H1 (cell line): ENCODE data around the gene GLG1. TPM values are rescaled to one million over a fixed set of nuclear protein-coding genes. Genes with fewer than 3 reads are reported as not detected.

Experiments
- TAF1 ChIP-seq: IDR thresholded peaks from 2 replicates; pipeline ENCODE4 v1.6.1; 2011; ENCODE audit warnings: mild to moderate bottlenecking, low read depth, low read length
- polyA plus RNA-seq, 7 experiments: library from polyadenylated mRNA; depleted of rRNA in 3 of 7; stranded (reverse) in 5 of 7; unstranded in 2 of 7; fragments of >200 nt in 5 of 7; fragments of 200-250 nt in 2 of 7; gene quantifications; 1 replicate in 5 of 7; 2 replicates in 1 of 7; 4 replicates in 1 of 7; pipeline versions ENCODE4 v1.2.1 to v1.2.3, GENCODE V29; 2011 to 2013; ENCODE audit warnings: missing spikeins in 2 of 7, mixed read lengths in 2 of 7
- total RNA-seq: library from RNA; stranded (reverse); fragmentation: NEBNext Ultra II Directional; extraction: Animal tissue kit (Norgen Biotek cat#: 25700); gene quantifications from 2 replicates; pipeline ENCODE4 v1.2.1, GENCODE V29; 2021

The GLG1 gene
- total and polyA plus RNA-seq, 2 of the 8 experiments (the other 6 are each of a cell fraction or from before 2014, with no cell fraction given): 53.4 to 139 TPM

GRCh38 chr16:74591876-74592650 is 14.9 kb downstream of the GLG1 start (continued):
- TF ChIP-seq TAF1: no peak
